Panc1 (cell line): ENCODE measurements around the gene PTGDS. TPM values are rescaled to one million over a fixed set of nuclear protein-coding genes. Genes with fewer than 3 reads are reported as not detected.

Experiments
- ATAC-seq: fragments of 200-7000 bp; cut with Tn5 transposase; 2 replicates; pipeline ENCODE4 v1.9.1; 2020; ENCODE audit warnings: mild to moderate bottlenecking, moderate library complexity
- BruUV-seq: library from RNA; stranded (reverse); fragments of 400-500 nt; replicated peaks from 2 replicates; lab custom pipeline; 2021; lab: Mats Ljungman, UMichigan
- CTCF ChIA-PET: fragments of 300-600 bp; sonication (Branson Sonifier 250); formaldehyde crosslinking; loops from one replicate; lab custom pipeline; 2022; ENCODE audit warnings: antibody characterized with exemption; lab: Charles Lee
- POLR2A ChIA-PET: fragments of 300-600 bp; sonication (Branson Sonifier 250); formaldehyde crosslinking; loops from one replicate; lab custom pipeline; 2022; ENCODE audit warnings: antibody characterized with exemption; lab: Charles Lee
- DNase-seq: peaks from one replicate; pipeline ENCODE4 v3.0.0-alpha.2; 2010; ENCODE audit warnings: low read depth, low spot score
- H3K27ac ChIP-seq: 2 replicates; pipeline ENCODE4 v1.5.1; 2011; ENCODE audit warnings: mild to moderate bottlenecking, low read length, inconsistent platforms
- H3K27me3 ChIP-seq: fragments of 200-500 bp; sonication (Bioruptor generic); 2 replicates; pipeline ENCODE4 v1.6.0; 2014; ENCODE audit warnings: low read length, inconsistent platforms; ENCODE audit not compliant: control insufficient read depth, insufficient read depth
- H3K36me3 ChIP-seq: fragments of 200-500 bp; sonication (Bioruptor generic); 2 replicates; pipeline ENCODE4 v1.5.1; 2014; ENCODE audit warnings: inconsistent platforms, mild to moderate bottlenecking, low read length, moderate library complexity; ENCODE audit not compliant: control insufficient read depth, insufficient read depth
- H3K4me1 ChIP-seq: 2 replicates; pipeline ENCODE4 v1.5.1; 2011; ENCODE audit warnings: inconsistent platforms, mild to moderate bottlenecking, low read length, moderate library complexity; ENCODE audit not compliant: control insufficient read depth, insufficient read depth
- H3K4me3 ChIP-seq, 2 experiments: 2 replicates each; pipeline ENCODE4 v1.5.1; 2011 to 2012; ENCODE audit warnings: low read depth in 2 of 2, low read length in 2 of 2, mild to moderate bottlenecking in 2 of 2, inconsistent platforms in 1 of 2, moderate library complexity in 1 of 2
- H3K9me3 ChIP-seq: fragments of 200-500 bp; sonication (Bioruptor generic); 2 replicates; pipeline ENCODE4 v1.5.1; 2014; ENCODE audit warnings: low read depth, mild to moderate bottlenecking, inconsistent platforms, low read length, moderate library complexity; ENCODE audit not compliant: control insufficient read depth, insufficient read depth
- POLR2AphosphoS5 ChIP-seq: IDR thresholded peaks from 2 replicates; pipeline ENCODE4 v1.6.1; 2012; ENCODE audit warnings: mild to moderate bottlenecking, low read depth, low read length, moderate library complexity
- REST ChIP-seq, 2 experiments: IDR thresholded peaks; 2 replicates each; pipeline ENCODE4 v1.6.1; 2011 to 2012; ENCODE audit warnings: low read depth in 2 of 2, control low read depth in 1 of 2, low read length in 1 of 2, mild to moderate bottlenecking in 1 of 2, moderate library complexity in 1 of 2; ENCODE audit not compliant: insufficient read depth in 1 of 2
- SIN3A ChIP-seq: IDR thresholded peaks from 2 replicates; pipeline ENCODE4 v1.6.1; 2012; ENCODE audit warnings: low read depth, mild to moderate bottlenecking, low read length, moderate library complexity, borderline replicate concordance; ENCODE audit not compliant: insufficient read depth
- TCF7L2 ChIP-seq: IDR thresholded peaks from 2 replicates; pipeline ENCODE4 v1.6.1; 2011; ENCODE audit warnings: mild to moderate bottlenecking, low read depth, low read length, inconsistent platforms
- in situ Hi-C: cut with HindIII; loops from 2 replicates; pipeline ENCODE4 v1.10.0; 2016; ENCODE audit warnings: low sequenced_read_pairs, low pct_unique_long_range_greater_than_20kb
- intact Hi-C: fragments of 100-400 bp; cut with micrococcal nuclease; formaldehyde crosslinking; loops from one replicate; pipeline ENCODE4 v1.10.0; 2022; ENCODE audit not compliant: unreplicated experiment
- total RNA-seq: library from RNA; stranded (reverse); gene quantifications from one replicate; pipeline ENCODE4 v1.2.1, GENCODE V29; 2021; ENCODE audit not compliant: unreplicated experiment
- TF ChIP-seq, protein P1 (sequence below): fragments of 450-650 bp; IDR thresholded peaks from 2 replicates; pipeline ENCODE4 v1.5.1; 2017; ENCODE audit warnings: mild to moderate bottlenecking

PTGDS gene
- total RNA-seq, 1 experiment from 2014 or later, result 13.7 TPM

DNA sequence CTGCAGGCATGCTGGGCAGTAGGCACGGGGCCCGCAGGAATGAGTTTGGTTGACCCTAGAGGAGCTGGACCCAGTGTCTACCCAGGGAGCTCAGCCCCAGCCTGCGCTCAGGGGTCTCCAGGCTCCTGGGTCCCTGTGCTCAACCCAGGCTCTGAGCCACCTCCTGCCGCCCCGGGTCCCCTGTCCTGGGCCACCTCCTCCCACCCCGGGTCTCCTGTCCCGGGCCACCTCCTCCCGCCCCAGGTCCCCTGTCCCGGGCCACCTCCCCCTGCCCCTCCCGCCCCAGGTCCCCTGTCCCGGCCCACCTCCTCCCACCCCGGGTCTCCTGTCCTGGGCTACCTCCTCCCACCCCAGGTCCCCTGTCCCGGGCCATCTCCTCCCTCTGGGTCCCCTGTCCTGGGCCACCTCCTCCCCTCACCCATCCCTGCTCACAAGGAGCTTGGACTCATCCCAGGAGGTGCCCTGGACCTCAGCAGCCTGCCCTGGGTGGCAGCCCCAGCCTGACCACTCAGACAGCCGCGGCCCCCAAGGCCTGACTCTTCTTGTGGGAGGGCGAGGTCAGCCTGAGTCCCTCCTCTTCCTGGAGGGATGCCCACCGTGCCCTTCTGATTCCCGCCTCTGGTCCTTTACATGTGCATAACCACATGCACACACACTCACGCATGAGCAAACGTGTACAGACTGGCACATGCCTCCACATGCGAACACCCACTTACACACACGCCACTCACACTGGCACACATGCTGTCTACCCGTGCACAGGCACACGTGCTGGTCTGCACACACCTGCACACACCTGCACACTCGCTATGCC, 22.8 kb upstream of the PTGDS start:
- Histone ChIP-seq H3K9me3 (no peaks in the 10 kb centered on the region), H3K27ac (no peak overlapping the region), H3K4me3 (no peak overlapping the region), H3K4me1 (peaks cover 6% of the 10 kb centered on the region), H3K36me3 (no peaks in the 10 kb centered on the region; the same call in 1 of the 2 replicates), H3K27me3 (no peaks in the 10 kb centered on the region)
- ATAC-seq, result no peak
- intact Hi-C loops (no loop called here), in situ Hi-C loops (no loop called here)
- CTCF ChIA-PET, result interaction anchor here (0.9 kb wide), 1 partner anchor 75 kb away, joined by 6 read pairs; no protein-coding TSS in a partner anchor
- no peak for DNase-seq
- no TSS peak for BruUV-seq
- POLR2A ChIA-PET, result interaction anchor here (0.5 kb wide), 1 partner anchor 82 kb away, joined by 12 read pairs; no protein-coding TSS in a partner anchor
- TF ChIP-seq, protein P1, sequence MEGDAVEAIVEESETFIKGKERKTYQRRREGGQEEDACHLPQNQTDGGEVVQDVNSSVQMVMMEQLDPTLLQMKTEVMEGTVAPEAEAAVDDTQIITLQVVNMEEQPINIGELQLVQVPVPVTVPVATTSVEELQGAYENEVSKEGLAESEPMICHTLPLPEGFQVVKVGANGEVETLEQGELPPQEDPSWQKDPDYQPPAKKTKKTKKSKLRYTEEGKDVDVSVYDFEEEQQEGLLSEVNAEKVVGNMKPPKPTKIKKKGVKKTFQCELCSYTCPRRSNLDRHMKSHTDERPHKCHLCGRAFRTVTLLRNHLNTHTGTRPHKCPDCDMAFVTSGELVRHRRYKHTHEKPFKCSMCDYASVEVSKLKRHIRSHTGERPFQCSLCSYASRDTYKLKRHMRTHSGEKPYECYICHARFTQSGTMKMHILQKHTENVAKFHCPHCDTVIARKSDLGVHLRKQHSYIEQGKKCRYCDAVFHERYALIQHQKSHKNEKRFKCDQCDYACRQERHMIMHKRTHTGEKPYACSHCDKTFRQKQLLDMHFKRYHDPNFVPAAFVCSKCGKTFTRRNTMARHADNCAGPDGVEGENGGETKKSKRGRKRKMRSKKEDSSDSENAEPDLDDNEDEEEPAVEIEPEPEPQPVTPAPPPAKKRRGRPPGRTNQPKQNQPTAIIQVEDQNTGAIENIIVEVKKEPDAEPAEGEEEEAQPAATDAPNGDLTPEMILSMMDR, result no peak
- TF ChIP-seq TCF7L2 (no peak), POLR2AphosphoS5 (no peak), SIN3A (no peak), REST (IDR thresholded peaks at IDR 0.05; ENCODE audit: insufficient read depth in 1 of 2, low read depth in 2 of 2, low read length in 1 of 2) (no peak)

GRCh38 chr9:136955202-136955942, 21.9 kb upstream of the PTGDS start:
- ChIA-PET CTCF (no interaction called here), POLR2A (no interaction called here)
- in situ Hi-C loops, result no loop called here
- Histone ChIP-seq H3K4me1 (peaks cover 6% of the 10 kb centered on the region), H3K27ac (no peak overlapping the region), H3K9me3 (no peaks in the 10 kb centered on the region), H3K4me3 (no peak overlapping the region), H3K27me3 (no peaks in the 10 kb centered on the region), H3K36me3 (no peaks in the 10 kb centered on the region)
- DNase-seq (no peak), ATAC-seq (no peak)
- no TSS peak for BruUV-seq
- TF ChIP-seq REST (IDR thresholded peaks at IDR 0.05; ENCODE audit: insufficient read depth in 1 of 2, low read depth in 2 of 2, low read length in 1 of 2) (no peak), TCF7L2 (no peak), POLR2AphosphoS5 (no peak), SIN3A (no peak)
- TF ChIP-seq, protein P1, result no peak
- intact Hi-C loops, result no loop called here
